ENCODE results near the gene MTHFD1.

DNA sequence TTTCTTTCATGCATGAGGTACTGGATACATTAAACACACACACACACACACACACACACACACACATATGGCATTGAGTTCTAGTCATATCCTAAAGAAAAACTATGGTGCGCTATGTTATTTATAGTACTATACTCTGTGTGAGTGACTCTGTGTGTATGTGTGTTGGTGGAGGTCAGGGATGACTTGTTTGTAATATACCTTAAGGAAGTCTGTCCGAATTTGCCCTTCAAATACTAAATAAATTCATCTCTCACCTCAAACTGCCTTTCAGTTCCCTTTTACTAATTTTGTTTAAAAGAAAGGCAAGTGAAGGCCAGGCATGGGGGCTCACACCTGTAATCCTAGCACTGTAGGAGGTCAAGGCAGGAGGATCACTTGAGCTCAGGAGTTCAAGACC, 75.0 kb downstream of the MTHFD1 start:
- TF ChIP-seq GATA3 (IDR thresholded peaks at IDR 0.05; ENCODE audit: low read depth, low read length) (no peak), GATA2 (IDR thresholded peaks at IDR 0.05; ENCODE audit: low read depth, low read length) (no peak)
